ENCODE results near the gene AHNAK2. TPM values are rescaled to one million over a fixed set of nuclear protein-coding genes. Genes with fewer than 3 reads are reported as not detected.

The AHNAK2 gene
- total and polyA plus RNA-seq, 9 of the 15 experiments (the other 6 are each of a cell fraction or from before 2014, with no cell fraction given): 0.04 to 0.09 (median 0.04) TPM; not detected in 6

DNA sequence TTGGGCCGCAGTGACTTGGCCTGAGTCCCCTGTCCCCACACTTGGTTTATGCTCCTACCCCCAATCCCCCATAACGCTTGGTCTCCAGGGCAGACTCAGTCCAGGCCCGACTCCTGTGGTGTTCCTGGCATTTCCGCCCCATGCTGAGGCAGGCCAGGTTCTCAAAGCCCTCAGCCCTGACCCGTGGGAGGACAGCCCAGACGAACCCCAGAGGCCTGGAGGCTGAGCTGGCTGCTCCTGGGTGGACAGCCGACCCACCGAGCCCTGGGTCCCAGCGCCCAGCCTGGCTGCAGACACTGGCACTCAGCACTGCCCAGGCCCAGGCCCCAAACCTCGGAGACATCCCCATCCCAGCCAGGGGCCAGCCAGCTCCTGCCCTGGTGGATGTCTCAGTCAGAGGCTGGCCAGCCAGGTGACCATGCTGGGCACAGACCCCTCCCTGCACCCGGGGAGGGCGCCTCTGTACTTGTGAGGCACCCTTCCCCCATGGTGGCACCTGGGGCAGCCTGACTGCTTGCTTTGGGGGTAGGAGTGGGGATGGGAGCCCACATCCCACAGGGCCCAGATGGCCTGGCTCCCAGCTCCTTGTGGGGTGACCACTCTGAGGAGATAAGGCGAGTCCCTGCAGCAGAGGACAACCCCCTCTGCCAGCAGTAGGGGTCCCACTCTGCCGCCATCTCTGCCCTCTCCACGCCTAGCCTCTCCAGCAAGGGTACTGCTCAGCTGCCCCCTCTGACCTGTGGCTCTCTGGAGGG is 52.1 kb downstream of the AHNAK2 start:
- no peak for FAIRE-seq
- Histone ChIP-seq H4K20me1 (replicated peaks; ENCODE audit: control insufficient read depth, insufficient read depth, low read length) (no peaks in the 10 kb centered on the region), H3K27ac (ENCODE audit: extremely low read depth, low read depth, low read length) (no peak overlapping the region), H3K9ac (ENCODE audit: insufficient read depth in 1 of 2, low read depth in 2 of 2, low read length in 2 of 2) (no peak overlapping the region), H3K9me1 (ENCODE audit: control insufficient read depth, insufficient read depth, low read length) (no peaks in the 10 kb centered on the region), H3K79me2 (ENCODE audit: control insufficient read depth, insufficient read depth, low read length) (no peaks in the 10 kb centered on the region), H3K27me3 (ENCODE audit: control insufficient read depth in 2 of 2, insufficient read depth in 2 of 2, low read length in 2 of 2) (peaks cover 0 to 11% of the 10 kb centered on the region in 2 experiments; a peak in 2 of 5 replicates), H3K4me2 (ENCODE audit: insufficient read depth, low read length) (no peak overlapping the region), H3K4me1 (replicated peaks in 1 of 2; ENCODE audit: control insufficient read depth in 2 of 2, insufficient read depth in 2 of 2, low read length in 2 of 2) (peaks cover 0 to 46% of the 10 kb centered on the region in 2 experiments; a peak in 2 of 5 replicates), H3K36me3 (ENCODE audit: control insufficient read depth, insufficient read depth, low read length) (no peaks in the 10 kb centered on the region), H2AFZ (ENCODE audit: low read depth, low read length) (0 out of 2 replicates have a peak overlapping the region, but pooled peaks have one; percentile 40), H3K9me3 (replicated peaks; ENCODE audit: control insufficient read depth, insufficient read depth, low read depth, low read length) (0 out of 2 replicates have a peak, but pooled peaks cover 2% of the 10 kb centered on the region), H3K4me3 (no peak overlapping the region)
- intact Hi-C loops (cut with micrococcal nuclease) (no loop called here), in situ Hi-C loops (cut with MboI) (no loop called here)
- ChIA-PET POLR2A (no interaction called here), CTCF (ENCODE audit: low intra/inter-chr PET ratio) (no interaction called here)
- no TSS peak for BruUV-seq (replicated peaks)
- 41% methylated on average over 13 of the region's 15 CpGs for WGBS (ENCODE audit: insufficient coverage, low coverage, missing lambda C conversion rate)
- TF ChIP-seq ETV6 (IDR thresholded peaks at IDR 0.05; ENCODE audit: borderline replicate concordance in 1 of 2, low read depth in 2 of 2, low read length in 1 of 2): no peak
- no peak for TF ChIP-seq ETV6 (CRISPR knock-in tag; IDR thresholded peaks at IDR 0.05; ENCODE audit: borderline replicate concordance)
- TF ChIP-seq, protein P1, sequence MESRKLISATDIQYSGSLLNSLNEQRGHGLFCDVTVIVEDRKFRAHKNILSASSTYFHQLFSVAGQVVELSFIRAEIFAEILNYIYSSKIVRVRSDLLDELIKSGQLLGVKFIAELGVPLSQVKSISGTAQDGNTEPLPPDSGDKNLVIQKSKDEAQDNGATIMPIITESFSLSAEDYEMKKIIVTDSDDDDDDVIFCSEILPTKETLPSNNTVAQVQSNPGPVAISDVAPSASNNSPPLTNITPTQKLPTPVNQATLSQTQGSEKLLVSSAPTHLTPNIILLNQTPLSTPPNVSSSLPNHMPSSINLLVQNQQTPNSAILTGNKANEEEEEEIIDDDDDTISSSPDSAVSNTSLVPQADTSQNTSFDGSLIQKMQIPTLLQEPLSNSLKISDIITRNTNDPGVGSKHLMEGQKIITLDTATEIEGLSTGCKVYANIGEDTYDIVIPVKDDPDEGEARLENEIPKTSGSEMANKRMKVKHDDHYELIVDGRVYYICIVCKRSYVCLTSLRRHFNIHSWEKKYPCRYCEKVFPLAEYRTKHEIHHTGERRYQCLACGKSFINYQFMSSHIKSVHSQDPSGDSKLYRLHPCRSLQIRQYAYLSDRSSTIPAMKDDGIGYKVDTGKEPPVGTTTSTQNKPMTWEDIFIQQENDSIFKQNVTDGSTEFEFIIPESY (CRISPR knock-in tag; IDR thresholded peaks at IDR 0.05): peak; percentile 66; the same call in 1 of the 2 replicates
- no peak for ATAC-seq
- no peak for DNase-seq (ENCODE audit: extremely low read depth in 1 of 4, low spot score in 3 of 4)

Data from K562 (cell line).